Kidney (tissue), 22 donors: Measurements from ENCODE around the gene CCDC184. TPM values are rescaled to one million over a fixed set of nuclear protein-coding genes. Genes with fewer than 3 reads are reported as not detected.

Experiments
- DNase-seq, 5 donors: peaks; one replicate each; pipeline ENCODE4 v3.0.0-alpha.2; 2013 to 2020
- FAIRE-seq: peaks from 2 replicates; lab custom pipeline; 2012; peaks lifted over from hg19 to GRCh38; lab: Jason Lieb, UNC
- H3K27ac ChIP-seq, 2 donors: one replicate each; pipeline ENCODE4 v1.7.0; 2013; ENCODE audit warnings: low read depth in 2 of 2, low read length in 2 of 2, inconsistent platforms in 1 of 2
- H3K27me3 ChIP-seq: one replicate; pipeline ENCODE4 v1.7.1; 2013; ENCODE audit warnings: low read length, inconsistent platforms; ENCODE audit not compliant: control insufficient read depth, insufficient read depth
- H3K36me3 ChIP-seq, 3 donors: one replicate each; pipeline versions ENCODE4 v1.7.0 to v1.7.1; 2013; ENCODE audit warnings: low read length in 3 of 3, control low read depth in 1 of 3, inconsistent platforms in 1 of 3; ENCODE audit not compliant: insufficient read depth in 3 of 3, control insufficient read depth in 2 of 3
- H3K4me1 ChIP-seq, 3 donors: one replicate each; pipeline versions ENCODE4 v1.7.0 to v1.7.1; 2013; ENCODE audit warnings: low read length in 3 of 3, inconsistent platforms in 1 of 3, low read depth in 1 of 3; ENCODE audit not compliant: control insufficient read depth in 2 of 3, insufficient read depth in 2 of 3
- H3K4me3 ChIP-seq, 3 donors: one replicate each; pipeline versions ENCODE4 v1.7.0 to v1.8.1; 2013; ENCODE audit warnings: low read length in 3 of 3, control low read depth in 1 of 3, inconsistent platforms in 1 of 3
- H3K9ac ChIP-seq, 3 donors: one replicate each; pipeline versions ENCODE4 v1.7.0 to v1.7.1; 2013; ENCODE audit warnings: low read length in 3 of 3, control low read depth in 1 of 3, inconsistent platforms in 1 of 3
- H3K9me3 ChIP-seq, 3 donors: one replicate each; pipeline versions ENCODE4 v1.7.0 to v1.7.1; 2013; ENCODE audit warnings: low read length in 3 of 3, control low read depth in 1 of 3, inconsistent platforms in 1 of 3; ENCODE audit not compliant: control insufficient read depth in 2 of 3, insufficient read depth in 1 of 3
- CTCF ChIP-seq: IDR thresholded peaks from 3 replicates; pipeline ENCODE4 v1.5.1; 2012; ENCODE audit warnings: mild to moderate bottlenecking, moderate library complexity, borderline replicate concordance; ENCODE audit not compliant: insufficient read depth; ENCODE audit errors: extremely low read depth
- intact Hi-C: fragments of 100-400 bp; cut with DNase I; formaldehyde crosslinking; loops from one replicate; pipeline ENCODE4 v1.11.1; 2022
- long read RNA-seq, 10 donors: library from polyadenylated mRNA in 1 of 10; unstranded in 1 of 10; transcript quantifications; one replicate each; pipeline ENCODE4 v2.0.0 and lab custom pipeline, GENCODE V29; 2021 to 2026
- polyA plus RNA-seq: library from polyadenylated mRNA; stranded (reverse); fragments of 350-450 nt; fragmentation: Illumina TruSeq; extraction: RNeasy Lipid Tissue Mini Kit (QIAGEN cat#74804); gene quantifications from one replicate; pipeline ENCODE4 v1.2.3, GENCODE V29; 2014; ENCODE audit warnings: low read depth, low replicate concordance; ENCODE audit not compliant: insufficient read depth
- total RNA-seq: library from RNA; stranded (reverse); fragmentation: NEBNext Ultra II Directional; extraction: Animal tissue kit (Norgen Biotek cat#: 25700); gene quantifications from one replicate; pipeline ENCODE4 v1.2.1, GENCODE V29; 2021
- donor health status: control.
- donor health status: control.
- donor health status: control.
- donor health status: control.
- donor health status: control.
- donor health status: DM: yes; HTN: yes; CAD: no.
- donor health status: Normal renal cell carcinoma (clear cell type).

The CCDC184 gene
- total RNA-seq (2.0 TPM), polyA plus RNA-seq (1.7 TPM)
- long read RNA-seq, donor 1: 0 reads
- long read RNA-seq, donor 2, partial matches to known transcripts: 0 of 2 reads
- long read RNA-seq, donor 2, other reads (novel, unspliced or antisense): 0 of 2 reads
- long read RNA-seq, donor 3: 0 reads
- long read RNA-seq, donor 4, partial matches to known transcripts: 0 of 1 reads
- long read RNA-seq, donor 4, other reads (novel, unspliced or antisense): 0 of 1 reads
- long read RNA-seq, donor 5: 0 reads
- long read RNA-seq, donor 6: 0 reads
- long read RNA-seq, donor 7, partial matches to known transcripts: 0 of 2 reads
- long read RNA-seq, donor 7, other reads (novel, unspliced or antisense): 0 of 2 reads
- long read RNA-seq, donor 8: 0 reads
- long read RNA-seq, donor 9: 0 reads
- long read RNA-seq, donor 10, partial matches to known transcripts: 0 of 1 reads
- long read RNA-seq, donor 10, other reads (novel, unspliced or antisense): 0 of 1 reads

- peak within 1 kb of the TSS; percentile 61 to 78 (median 73) for H3K4me3 ChIP-seq
- H3K4me1 ChIP-seq: peaks cover 0 to 13% (median 0%) of the 10 kb centered on the region in 3 donors
- H3K9me3 ChIP-seq: no peaks in the 10 kb centered on the region
- FAIRE-seq (no peak), DNase-seq (peak; percentile 79 to 93 (median 87))
- no peaks in the 10 kb centered on the region for H3K36me3 ChIP-seq
- no peak within 1 kb of the TSS for H3K27ac ChIP-seq
- H3K9ac ChIP-seq: peak within 1 kb of the TSS in 2 of 3 donors; percentile 19 to 56
- intact Hi-C loops: no loop called here
- TF ChIP-seq CTCF: no peak
- H3K27me3 ChIP-seq: peaks cover 18% of the 10 kb centered on the region
These were observed at the start of gene CCDC184 for GRCh38 chr12:48183091-48183875. Gene CCDC184 (plus strand): TSS chr12:48183644. CDS start chr12:48184123, 479 bp downstream.

GRCh38 chr12:48135027-48135426 lies 48.4 kb upstream of the CCDC184 start:
- no peaks in the 10 kb centered on the region for H3K9me3 ChIP-seq
- no peaks in the 10 kb centered on the region for H3K27me3 ChIP-seq
- H3K4me3 ChIP-seq: no peak overlapping the region
- intact Hi-C loops: no loop called here
- H3K36me3 ChIP-seq: peaks cover 6 to 78% (median 44%) of the 10 kb centered on the region in 3 donors
- H3K9ac ChIP-seq: no peak overlapping the region
- no peak overlapping the region for H3K27ac ChIP-seq
- DNase-seq: no peak
- TF ChIP-seq CTCF: no peak
- no peak for FAIRE-seq
- H3K4me1 ChIP-seq: no peaks in the 10 kb centered on the region

GRCh38 chr12:48142818-48143674 lies 40.4 kb upstream of the CCDC184 start:
- Histone ChIP-seq H3K9me3 (no peaks in the 10 kb centered on the region), H3K4me3 (no peak overlapping the region), H3K27me3 (no peaks in the 10 kb centered on the region), H3K4me1 (no peaks in the 10 kb centered on the region), H3K9ac (no peak overlapping the region), H3K36me3 (peaks cover 0 to 66% (median 36%) of the 10 kb centered on the region in 3 donors), H3K27ac (no peak overlapping the region)
- TF ChIP-seq CTCF: no peak
- no peak for DNase-seq
- intact Hi-C loops: no loop called here
- no peak for FAIRE-seq
